Inflammatory macrophage treated with lipopolysaccharide for 4 hours (primary cell): ENCODE data around the gene HOXB5.

Source experiments
- DNase-seq: peaks from one replicate; pipeline ENCODE4 v3.0.0-alpha.2; 2020

Gene HOXB5

GRCh38 chr17:48559122-48559839 is 34.3 kb downstream of the HOXB5 start:
- DNase-seq, result no peak

GRCh38 chr17:48558831-48559121 is 34.8 kb downstream of the HOXB5 start:
- no peak for DNase-seq

DNA sequence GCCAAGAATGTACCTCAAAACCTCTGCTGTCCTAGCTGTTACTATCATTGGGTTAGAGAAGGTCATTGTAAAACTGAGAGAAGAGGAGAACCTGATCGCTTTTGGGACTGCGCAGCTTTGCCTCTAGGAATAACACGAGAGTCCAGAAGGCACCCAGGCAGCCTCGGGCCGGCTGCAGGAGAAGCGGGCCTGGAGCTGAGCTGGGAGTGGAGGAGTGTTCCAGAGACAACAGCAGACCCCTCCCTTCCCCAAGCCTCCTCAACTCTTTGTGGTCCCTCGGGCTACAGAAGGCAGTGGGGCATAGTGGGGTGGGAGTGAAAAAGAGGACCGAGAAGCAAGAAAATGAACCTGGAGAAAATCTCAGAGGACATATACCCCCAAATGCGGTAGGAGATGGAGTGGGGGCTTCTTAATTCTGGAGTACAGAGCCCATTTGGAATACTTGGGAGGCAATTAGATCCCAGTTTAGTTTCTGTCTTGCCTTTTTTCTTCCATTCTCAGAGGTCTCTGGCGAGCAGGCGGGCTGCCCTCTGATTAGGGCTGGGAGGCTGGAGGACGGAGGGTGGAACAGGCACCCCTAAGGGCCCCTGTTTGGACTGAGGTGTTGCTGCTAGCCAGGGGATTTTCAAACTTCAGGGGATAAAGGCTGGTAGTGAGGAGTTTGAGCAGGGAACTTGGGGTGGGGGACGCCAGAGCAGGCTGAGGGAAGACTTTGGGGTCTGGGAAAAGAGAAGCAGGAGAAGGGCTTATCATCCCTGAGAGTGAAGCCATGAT is 35.3 kb downstream of the HOXB5 start:
- DNase-seq, result no peak

DNA sequence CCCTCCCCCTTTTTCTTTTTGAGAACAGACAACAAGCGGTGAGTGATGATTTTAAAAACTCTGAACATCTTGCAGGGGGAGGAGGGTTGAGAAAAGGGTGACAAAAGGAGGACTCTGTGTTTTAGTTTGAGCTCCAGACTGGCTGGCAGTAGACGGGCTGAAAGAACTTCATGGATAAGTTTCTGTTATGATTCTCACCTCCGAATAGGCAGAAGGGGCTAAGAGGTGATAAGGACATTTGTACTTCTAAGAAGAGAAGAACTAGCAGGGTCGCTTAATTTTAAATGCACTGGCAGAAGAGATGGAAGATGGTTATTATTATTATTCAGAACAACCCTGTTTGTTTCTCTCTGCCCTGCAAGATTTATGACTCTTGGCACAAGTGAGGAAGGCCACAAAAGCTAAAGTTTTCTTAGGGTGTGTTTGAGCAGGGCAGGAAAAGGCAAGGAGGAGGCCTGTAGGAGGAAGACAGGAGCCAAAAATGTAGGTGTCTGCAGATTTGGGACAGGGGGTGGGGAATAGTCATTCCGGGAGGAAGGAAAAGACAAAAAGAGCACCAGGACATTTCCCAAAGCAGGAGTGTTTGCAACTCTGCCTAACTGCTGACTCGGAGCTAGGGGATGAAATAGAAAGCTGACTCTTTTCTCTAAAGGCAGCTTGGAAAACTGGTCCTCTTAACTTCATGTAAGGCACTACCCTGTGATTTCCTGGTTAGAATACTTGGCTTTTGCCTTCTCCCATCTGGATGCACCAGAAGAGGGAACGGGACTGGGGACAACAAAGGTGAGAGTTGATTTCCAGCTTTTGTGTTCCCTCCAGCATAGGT is 36.8 kb downstream of the HOXB5 start:
- DNase-seq, result no peak

DNA sequence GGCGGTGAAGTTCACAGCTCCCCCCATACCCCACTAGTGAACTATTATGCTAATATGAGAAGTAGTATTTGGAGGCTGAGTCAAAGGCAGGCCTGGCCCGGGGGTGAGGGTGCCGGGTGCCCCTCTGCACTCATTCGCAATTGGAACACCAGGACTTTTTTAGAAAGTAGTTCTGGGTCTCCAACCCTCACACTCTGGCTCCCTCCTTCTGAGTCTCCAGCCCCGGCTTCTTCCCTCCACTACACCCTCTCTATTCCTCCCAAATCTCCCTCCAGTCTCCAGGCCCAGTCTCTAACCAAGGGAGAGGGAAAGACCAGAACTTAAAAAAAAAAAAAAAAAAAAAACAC is 37.4 kb downstream of the HOXB5 start:
- no peak for DNase-seq

DNA sequence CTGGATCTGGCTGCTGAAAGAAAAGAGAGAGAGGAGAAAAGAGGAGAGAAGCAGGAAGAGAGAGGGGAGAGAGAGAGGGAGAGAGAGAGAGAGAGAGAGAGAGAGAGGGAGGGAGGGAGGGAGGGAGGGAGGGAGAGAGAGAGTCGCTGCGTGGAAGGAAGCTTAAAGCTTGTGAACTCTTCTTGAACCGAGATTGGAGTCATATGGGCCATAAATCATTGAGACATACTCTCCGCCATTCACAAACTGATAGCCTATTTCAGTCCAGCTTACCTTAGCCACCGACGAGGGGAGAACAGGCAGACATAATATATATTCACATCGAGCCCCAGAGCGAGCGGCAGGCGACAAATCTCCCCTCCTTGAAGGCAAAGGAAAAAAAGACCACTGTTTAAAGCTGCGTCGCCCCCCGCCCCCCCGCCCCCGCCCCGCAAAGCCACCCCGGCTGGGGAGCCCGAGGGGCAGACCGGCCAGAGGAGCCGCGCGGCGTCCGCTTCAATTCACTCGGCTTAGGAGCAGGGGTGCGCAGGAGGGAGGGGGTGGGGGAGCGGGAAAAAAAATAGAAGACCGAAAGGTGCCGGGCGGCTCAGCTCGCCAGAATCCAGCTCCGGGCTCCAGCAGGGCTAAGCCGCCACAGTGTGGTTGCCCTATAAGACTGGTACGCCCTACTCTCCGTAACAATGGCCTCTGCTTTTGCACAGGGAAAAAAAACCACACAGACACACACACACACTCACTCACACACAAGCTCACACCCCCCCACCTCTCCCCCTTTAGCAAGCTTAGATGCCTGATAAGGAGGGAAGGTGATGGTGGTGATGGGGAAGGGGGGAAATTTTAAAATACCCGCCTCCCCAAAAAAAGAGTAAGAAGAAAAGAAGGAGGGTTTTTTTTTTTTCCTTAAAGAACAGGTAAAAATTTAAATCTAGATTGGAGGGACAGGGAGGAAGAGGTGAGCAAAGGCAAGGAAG is 38.0 kb downstream of the HOXB5 start:
- DNase-seq, result no peak

- no peak for DNase-seq
Observed at GRCh38 chr17:48554412-48555257, 38.9 kb downstream of the HOXB5 start.

DNA sequence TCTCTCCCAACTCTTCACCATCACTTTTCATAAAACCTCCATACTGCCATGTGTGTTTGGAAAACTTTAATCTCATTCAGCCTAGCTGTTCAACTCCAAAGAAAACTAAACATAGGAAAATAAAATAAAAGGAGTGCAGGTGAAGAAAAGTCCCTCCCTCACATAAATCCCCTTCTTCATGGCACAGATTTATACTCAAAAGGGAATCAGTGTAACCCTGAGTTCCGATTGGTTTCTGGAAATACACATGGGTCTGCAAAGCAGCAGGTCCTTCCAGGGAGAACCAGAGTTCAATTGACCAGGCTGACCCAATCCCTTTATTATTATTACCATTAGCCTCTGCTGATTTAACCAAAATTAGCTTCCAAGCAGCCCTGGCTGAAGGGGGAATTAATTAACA is 39.8 kb downstream of the HOXB5 start:
- DNase-seq, result no peak

DNA sequence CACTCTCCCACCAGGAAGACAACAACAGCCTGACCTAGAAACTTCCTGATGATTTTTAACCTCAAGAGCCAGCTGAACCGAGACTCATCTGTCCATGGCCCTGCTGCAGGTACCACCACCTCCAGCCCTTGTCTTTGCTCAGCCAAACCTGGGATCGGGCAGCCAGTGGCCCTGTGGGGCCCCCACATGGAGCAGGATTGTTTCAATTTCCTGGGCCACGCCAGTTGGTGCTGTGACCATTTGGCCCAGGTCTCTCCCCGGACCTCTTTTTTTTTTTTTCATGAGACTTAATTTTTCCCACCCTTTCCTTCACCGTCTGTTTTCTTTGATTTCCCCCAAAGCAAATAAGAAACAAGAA is 40.4 kb downstream of the HOXB5 start:
- DNase-seq, result no peak

- DNase-seq, result no peak
Observed at GRCh38 chr17:48552466-48553189, 41.0 kb downstream of the HOXB5 start.

DNA sequence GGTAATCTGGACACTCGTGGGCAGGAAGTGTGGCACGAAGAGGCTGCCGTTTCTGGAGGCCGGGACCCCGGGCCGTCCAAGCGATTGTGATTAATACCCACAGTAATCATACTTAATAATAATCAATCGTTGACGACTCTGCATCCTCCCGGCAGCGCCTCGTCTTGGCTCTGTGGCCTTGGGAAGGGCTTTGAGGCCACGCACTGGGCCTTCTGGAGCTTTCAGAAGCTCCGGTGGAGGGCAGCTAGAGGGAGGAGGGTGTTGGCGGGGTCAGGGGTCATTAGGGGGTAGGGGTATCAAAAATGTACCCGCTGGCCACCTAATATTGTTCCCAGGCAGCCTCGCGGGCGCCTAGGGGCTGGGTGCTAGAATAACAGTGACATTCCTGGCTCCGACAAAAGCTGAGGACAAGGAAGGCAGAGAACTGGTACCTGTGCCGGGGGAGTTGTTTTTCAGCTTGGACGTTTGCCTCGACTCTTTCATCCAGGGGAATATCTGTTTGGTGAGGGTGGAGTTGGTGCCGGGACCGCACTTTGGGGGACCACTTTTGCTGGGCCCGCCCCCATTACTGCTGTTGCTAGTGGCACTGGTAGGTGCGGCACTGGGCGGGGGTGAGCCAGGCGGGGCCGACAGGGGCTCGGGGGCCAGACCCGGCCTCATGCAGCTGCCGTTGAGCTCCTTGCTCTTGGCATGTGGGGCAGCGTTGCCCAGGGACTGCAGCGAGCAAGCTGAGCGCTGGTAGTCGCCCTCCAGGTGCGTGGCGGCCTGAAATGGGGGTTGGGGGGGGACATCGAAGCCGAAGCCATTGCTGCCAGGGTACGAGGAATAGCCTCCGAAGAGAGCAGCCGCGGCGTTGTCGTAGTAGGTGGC is 41.7 kb downstream of the HOXB5 start:
- no peak for DNase-seq

GRCh38 chr17:48551214-48551555 is 42.4 kb downstream of the HOXB5 start:
- DNase-seq, result no peak

DNA sequence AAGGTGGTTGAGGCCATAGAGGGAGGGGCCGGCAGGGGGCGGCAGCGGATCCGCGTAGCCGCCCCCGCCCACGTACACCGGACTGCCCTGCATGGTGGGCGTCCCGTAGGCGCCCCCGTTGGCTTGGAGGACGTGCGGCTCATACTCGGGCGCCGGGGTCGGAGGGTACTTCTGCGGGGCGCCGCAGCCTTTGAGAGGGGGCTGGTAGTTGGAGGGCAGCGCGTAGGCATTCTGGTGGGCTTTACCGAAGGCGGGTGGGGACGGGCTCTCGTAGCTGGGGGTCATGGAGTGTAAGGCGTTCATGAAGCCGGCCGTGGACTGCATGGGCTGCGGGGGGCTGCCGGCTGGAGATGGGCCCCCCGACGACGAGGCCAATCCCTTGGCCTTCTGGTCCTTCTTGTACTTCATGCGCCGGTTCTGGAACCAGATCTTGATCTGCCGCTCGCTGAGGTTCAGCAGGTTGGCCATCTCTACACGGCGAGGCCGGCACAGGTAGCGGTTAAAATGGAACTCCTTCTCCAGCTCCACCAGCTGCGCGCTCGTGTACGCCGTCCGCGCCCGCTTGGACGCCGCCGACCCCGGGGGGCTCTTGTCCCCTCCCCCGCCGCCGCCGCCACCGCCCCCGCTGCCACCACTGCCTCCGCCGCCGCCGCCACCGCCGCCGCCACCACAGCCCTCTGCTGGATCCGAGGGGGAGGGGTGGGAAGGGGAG is 42.9 kb downstream of the HOXB5 start:
- no peak for DNase-seq

DNA sequence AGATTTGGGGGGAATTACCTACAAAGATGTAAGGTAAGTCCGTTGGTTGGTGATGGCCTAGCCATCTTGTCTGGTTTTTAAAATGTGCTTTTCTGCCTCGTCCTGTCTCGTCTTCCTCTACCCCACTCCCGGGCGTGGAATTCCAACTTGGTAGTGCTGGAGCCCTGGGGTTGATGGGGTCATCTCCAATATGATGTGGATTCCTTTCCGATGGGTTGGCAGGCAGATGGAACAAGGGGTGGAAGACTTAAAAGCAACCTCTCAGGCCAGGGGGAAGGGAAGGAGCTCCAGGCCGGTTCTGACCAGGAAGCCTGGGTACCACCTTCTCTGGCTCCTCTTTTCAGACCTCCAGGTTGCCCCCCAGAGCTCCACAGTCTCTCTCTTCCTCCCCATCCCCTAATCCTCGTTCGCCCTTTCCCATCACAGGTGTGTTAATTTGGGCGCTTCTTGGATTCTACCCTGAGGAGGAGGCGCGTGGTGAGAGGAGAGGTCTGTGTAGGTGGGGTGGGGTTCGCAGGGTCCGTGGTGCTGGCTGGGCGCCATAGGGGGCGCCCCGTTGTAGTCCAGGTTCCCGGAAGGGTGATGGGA is 43.6 kb downstream of the HOXB5 start:
- DNase-seq, result no peak

- no peak for DNase-seq
Observed at GRCh38 chr17:48549281-48549630, 44.3 kb downstream of the HOXB5 start.

DNA sequence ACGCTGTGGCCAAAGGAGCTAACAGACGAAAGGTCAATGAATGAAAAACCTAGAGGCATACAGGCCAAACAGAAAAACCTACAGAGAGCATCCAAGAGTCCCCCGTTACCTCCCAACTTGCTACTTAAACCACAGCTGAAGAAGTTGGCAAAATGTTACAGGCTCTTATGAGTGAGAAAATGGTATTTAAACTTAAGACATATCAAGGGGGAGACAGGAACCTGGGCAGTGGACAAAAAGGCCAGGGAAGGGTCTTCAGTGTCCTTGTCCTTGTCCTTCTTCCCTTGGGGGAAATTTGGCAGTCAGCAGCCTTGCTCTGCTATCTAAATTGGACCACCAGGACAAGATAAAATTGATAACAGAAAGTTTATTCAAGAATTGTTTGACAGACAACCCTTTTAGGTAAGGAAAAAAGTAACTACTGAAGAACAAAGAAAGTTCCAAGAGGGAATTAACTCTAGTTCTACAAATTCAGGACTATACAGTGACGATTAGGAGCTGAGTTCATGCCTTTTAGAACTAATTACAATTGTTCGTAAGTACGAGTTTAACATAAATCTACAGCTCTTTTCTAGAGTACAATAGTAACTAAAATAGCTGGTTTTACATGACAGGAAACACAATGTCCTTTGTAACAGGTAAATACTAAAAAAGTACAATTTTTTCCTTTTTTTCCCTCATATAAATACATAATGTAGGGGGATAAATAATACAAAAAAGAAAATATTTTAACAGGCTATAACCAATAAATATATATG is 44.9 kb downstream of the HOXB5 start:
- DNase-seq, result no peak

- peak; percentile 18 for DNase-seq
Observed at GRCh38 chr17:48547808-48548522, 45.6 kb downstream of the HOXB5 start.
